Measurements from ENCODE around the gene GHR. TPM values are rescaled to one million over a fixed set of nuclear protein-coding genes. Genes with fewer than 3 reads are reported as not detected.

GHR gene
- total RNA-seq, 4 donors from 2014 or later: 16.9 to 20.9 (median 20.2) TPM

DNA sequence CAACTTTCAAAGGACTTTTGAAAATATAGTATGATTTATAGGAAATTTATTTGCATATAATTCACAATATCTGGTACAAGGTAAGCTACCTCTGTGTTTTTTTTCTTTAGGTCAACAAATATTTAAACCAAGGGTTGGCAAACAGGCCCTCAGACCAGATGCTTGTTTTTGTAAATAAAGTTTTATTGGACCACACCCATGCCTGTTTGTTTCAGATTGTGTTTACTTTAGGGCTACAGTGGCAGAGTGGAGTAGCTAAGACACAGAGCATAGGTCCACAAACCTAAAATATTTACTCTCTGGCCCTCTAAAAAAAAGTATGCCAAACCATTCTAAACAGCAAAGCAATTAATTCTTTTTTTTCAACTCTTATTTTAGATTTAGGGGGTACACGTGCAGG lies 213.7 kb downstream of the GHR start:
- H3K27me3 ChIP-seq: no peaks in the 10 kb centered on the region
- H3K9me3 ChIP-seq: no peaks in the 10 kb centered on the region
- WGBS: 94% methylated on average over 1 of the region's 1 CpG
- no peak for TF ChIP-seq EP300 (IDR thresholded peaks at IDR 0.05)
- no peak for TF ChIP-seq POLR2A (IDR thresholded peaks at IDR 0.05)
- no peak for TF ChIP-seq POLR2AphosphoS5 (IDR thresholded peaks at IDR 0.05)
- TF ChIP-seq, protein P1, sequence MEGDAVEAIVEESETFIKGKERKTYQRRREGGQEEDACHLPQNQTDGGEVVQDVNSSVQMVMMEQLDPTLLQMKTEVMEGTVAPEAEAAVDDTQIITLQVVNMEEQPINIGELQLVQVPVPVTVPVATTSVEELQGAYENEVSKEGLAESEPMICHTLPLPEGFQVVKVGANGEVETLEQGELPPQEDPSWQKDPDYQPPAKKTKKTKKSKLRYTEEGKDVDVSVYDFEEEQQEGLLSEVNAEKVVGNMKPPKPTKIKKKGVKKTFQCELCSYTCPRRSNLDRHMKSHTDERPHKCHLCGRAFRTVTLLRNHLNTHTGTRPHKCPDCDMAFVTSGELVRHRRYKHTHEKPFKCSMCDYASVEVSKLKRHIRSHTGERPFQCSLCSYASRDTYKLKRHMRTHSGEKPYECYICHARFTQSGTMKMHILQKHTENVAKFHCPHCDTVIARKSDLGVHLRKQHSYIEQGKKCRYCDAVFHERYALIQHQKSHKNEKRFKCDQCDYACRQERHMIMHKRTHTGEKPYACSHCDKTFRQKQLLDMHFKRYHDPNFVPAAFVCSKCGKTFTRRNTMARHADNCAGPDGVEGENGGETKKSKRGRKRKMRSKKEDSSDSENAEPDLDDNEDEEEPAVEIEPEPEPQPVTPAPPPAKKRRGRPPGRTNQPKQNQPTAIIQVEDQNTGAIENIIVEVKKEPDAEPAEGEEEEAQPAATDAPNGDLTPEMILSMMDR (IDR thresholded peaks at IDR 0.05): no peak
- no peaks in the 10 kb centered on the region for H3K4me1 ChIP-seq
- H3K4me3 ChIP-seq: no peak overlapping the region
- no peak overlapping the region for H3K27ac ChIP-seq
- no peak for DNase-seq (ENCODE audit: low spot score in 2 of 2)
- H3K36me3 ChIP-seq: no peaks in the 10 kb centered on the region

DNA sequence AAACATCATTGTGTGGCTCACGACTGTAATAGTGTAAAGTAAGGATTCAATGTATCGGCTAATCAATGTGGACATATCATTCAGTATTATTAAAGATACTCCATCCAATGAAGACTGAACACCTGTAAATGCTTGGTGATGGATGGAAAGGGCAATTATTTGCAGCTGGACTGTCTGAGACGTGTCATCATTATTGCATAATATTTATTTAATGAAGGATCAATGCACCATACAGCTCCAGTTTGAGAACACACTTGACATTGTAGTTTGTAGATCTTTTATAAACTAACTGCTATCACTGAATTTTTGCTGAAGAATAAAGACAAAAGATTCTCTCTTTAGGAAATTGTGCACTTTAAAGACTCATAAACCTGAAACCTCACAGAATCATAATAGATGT lies 215.7 kb downstream of the GHR start:
- no peaks in the 10 kb centered on the region for H3K27me3 ChIP-seq
- H3K4me1 ChIP-seq: no peaks in the 10 kb centered on the region
- no peaks in the 10 kb centered on the region for H3K9me3 ChIP-seq
- H3K4me3 ChIP-seq: no peak overlapping the region
- DNase-seq (ENCODE audit: low spot score in 2 of 2): no peak
- no peak for TF ChIP-seq EP300 (IDR thresholded peaks at IDR 0.05)
- TF ChIP-seq POLR2A (IDR thresholded peaks at IDR 0.05): no peak
- TF ChIP-seq, protein P1 (IDR thresholded peaks at IDR 0.05): no peak
- TF ChIP-seq POLR2AphosphoS5 (IDR thresholded peaks at IDR 0.05): no peak
- H3K36me3 ChIP-seq: no peaks in the 10 kb centered on the region
- H3K27ac ChIP-seq: no peak overlapping the region
- WGBS: 92% methylated on average over 3 of the region's 3 CpGs

DNA sequence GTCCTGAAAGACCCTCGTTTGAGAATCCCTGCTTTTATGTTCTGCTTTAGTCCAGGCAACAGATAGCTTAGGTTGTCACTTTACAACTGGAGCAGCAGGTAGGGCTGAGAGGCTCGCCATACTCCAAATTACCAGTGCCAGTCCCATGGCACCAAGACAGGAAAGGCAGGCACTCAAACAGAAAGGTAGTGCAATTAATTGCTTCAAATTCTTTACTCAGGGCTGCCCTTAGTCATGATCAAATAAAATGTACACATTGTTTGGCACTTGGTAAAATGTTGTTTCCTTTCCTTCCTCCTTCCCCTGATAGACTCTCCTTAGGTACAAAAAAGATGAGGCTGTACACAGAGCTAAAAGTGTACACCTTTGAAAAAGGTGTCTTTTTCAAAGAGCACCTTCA lies 217.6 kb downstream of the GHR start:
- H3K9me3 ChIP-seq: no peaks in the 10 kb centered on the region
- H3K4me1 ChIP-seq: no peaks in the 10 kb centered on the region
- no peak for DNase-seq (ENCODE audit: low spot score in 2 of 2)
- H3K27me3 ChIP-seq: no peaks in the 10 kb centered on the region
- TF ChIP-seq POLR2A (IDR thresholded peaks at IDR 0.05) (no peak), POLR2AphosphoS5 (IDR thresholded peaks at IDR 0.05) (no peak), EP300 (IDR thresholded peaks at IDR 0.05) (no peak)
- TF ChIP-seq, protein P1 (IDR thresholded peaks at IDR 0.05): no peak
- 82% methylated on average over 2 of the region's 2 CpGs for WGBS
- no peak overlapping the region for H3K27ac ChIP-seq
- H3K36me3 ChIP-seq: no peaks in the 10 kb centered on the region
- no peak overlapping the region for H3K4me3 ChIP-seq

DNA sequence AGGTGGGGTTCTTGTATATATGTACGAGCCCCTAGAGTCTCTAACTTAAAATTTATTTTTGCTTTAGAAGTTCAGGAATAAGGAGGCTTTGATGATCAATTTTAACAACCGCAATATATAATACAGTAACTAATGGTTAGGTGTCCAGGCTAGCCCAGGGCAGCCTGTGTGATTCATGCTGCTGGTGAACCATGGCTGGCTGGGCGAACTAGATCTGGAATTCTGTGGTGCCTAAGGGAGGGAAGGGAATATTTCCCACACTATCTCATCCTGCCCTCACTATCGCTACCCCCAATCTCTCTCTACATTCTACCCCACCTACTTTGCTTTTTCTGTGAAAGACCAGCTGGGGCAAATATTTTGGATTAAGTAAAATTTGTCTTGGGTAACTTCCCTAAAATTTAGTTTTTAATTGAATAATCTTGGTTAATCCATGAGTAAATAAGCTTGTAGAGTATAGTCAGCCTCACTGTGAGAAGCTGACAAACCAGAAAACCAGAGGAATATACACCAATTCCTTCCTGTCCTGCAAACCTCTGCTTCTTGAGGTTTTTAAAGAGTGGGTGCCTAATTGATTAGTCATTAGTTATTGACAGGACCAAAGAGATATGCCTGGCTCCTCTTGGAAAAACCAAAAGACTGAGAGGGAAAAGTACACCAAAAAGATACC lies 218.2 kb downstream of the GHR start:
- 90% methylated on average over 4 of the region's 4 CpGs for WGBS
- no peaks in the 10 kb centered on the region for H3K27me3 ChIP-seq
- DNase-seq (ENCODE audit: low spot score in 2 of 2): no peak
- no peak overlapping the region for H3K4me3 ChIP-seq
- H3K4me1 ChIP-seq: no peaks in the 10 kb centered on the region
- no peaks in the 10 kb centered on the region for H3K36me3 ChIP-seq
- no peak for TF ChIP-seq POLR2AphosphoS5 (IDR thresholded peaks at IDR 0.05)
- no peak for TF ChIP-seq POLR2A (IDR thresholded peaks at IDR 0.05)
- TF ChIP-seq, protein P1 (IDR thresholded peaks at IDR 0.05): no peak
- no peak for TF ChIP-seq EP300 (IDR thresholded peaks at IDR 0.05)
- no peaks in the 10 kb centered on the region for H3K9me3 ChIP-seq
- no peak overlapping the region for H3K27ac ChIP-seq

- H3K4me1 ChIP-seq: no peaks in the 10 kb centered on the region
- no peak for TF ChIP-seq POLR2A (IDR thresholded peaks at IDR 0.05)
- no peak for TF ChIP-seq POLR2AphosphoS5 (IDR thresholded peaks at IDR 0.05)
- TF ChIP-seq, protein P1 (IDR thresholded peaks at IDR 0.05): no peak
- no peak for TF ChIP-seq EP300 (IDR thresholded peaks at IDR 0.05)
- no peak overlapping the region for H3K4me3 ChIP-seq
- DNase-seq (ENCODE audit: low spot score in 2 of 2): no peak
- no peaks in the 10 kb centered on the region for H3K27me3 ChIP-seq
- 66% methylated on average over 4 of the region's 4 CpGs for WGBS
- no peak overlapping the region for H3K27ac ChIP-seq
- H3K36me3 ChIP-seq: no peaks in the 10 kb centered on the region
- H3K9me3 ChIP-seq: no peaks in the 10 kb centered on the region
Measured at GRCh38 chr5:42642006-42642405, 218.8 kb downstream of the GHR start.

Measured in suprapubic skin (tissue), 4 donors.